ENCODE data around the gene ITK.
"Not testable (repeated sequence)": the region's sequence is repeated elsewhere in the genome, so short reads cannot be mapped to it uniquely, and the experiment has no call there.

The ITK gene

GRCh38 chr5:157161996-157162395 lies 18.6 kb upstream of the ITK start:
- DNase-seq (ENCODE audit: insufficient read length, low spot score) (no peak), FAIRE-seq (no peak)
- no peak for TF ChIP-seq POLR2A (IDR thresholded peaks at IDR 0.05; ENCODE audit: low read depth, low read length)

- no peak for FAIRE-seq
- DNase-seq (ENCODE audit: insufficient read length, low spot score): no peak
- TF ChIP-seq POLR2A (IDR thresholded peaks at IDR 0.05; ENCODE audit: low read depth, low read length): no peak
These were observed 17.6 kb upstream of the ITK start for GRCh38 chr5:157162919-157163510.

- DNase-seq (ENCODE audit: insufficient read length, low spot score): no peak
- no peak for TF ChIP-seq POLR2A (IDR thresholded peaks at IDR 0.05; ENCODE audit: low read depth, low read length)
- no peak for FAIRE-seq
These were observed 16.1 kb upstream of the ITK start for GRCh38 chr5:157164521-157164920.

- TF ChIP-seq POLR2A (IDR thresholded peaks at IDR 0.05; ENCODE audit: low read depth, low read length): no peak
- DNase-seq (ENCODE audit: insufficient read length, low spot score): no peak
- no peak for FAIRE-seq
These were observed 15.4 kb upstream of the ITK start for GRCh38 chr5:157165261-157165660.

GRCh38 chr5:157165668-157166067 lies 15.0 kb upstream of the ITK start:
- DNase-seq (ENCODE audit: insufficient read length, low spot score) (no peak), FAIRE-seq (no peak)
- no peak for TF ChIP-seq POLR2A (IDR thresholded peaks at IDR 0.05; ENCODE audit: low read depth, low read length)

GRCh38 chr5:157166214-157167213 lies 14.1 kb upstream of the ITK start, which contains the start of gene GARIN3:
Gene GARIN3 (minus strand): TSS chr5:157166264. CDS start chr5:157166168, 96 bp downstream.
- DNase-seq (ENCODE audit: insufficient read length, low spot score) (no peak), FAIRE-seq (no peak)
- no peak for TF ChIP-seq POLR2A (IDR thresholded peaks at IDR 0.05; ENCODE audit: low read depth, low read length)

GRCh38 chr5:157167214-157167621 lies 13.4 kb upstream of the ITK start:
- DNase-seq (ENCODE audit: insufficient read length, low spot score): no peak
- FAIRE-seq: no peak
- no peak for TF ChIP-seq POLR2A (IDR thresholded peaks at IDR 0.05; ENCODE audit: low read depth, low read length)

- FAIRE-seq (no peak), DNase-seq (ENCODE audit: insufficient read length, low spot score) (no peak)
- no peak for TF ChIP-seq POLR2A (IDR thresholded peaks at IDR 0.05; ENCODE audit: low read depth, low read length)
These were observed 12.4 kb upstream of the ITK start for GRCh38 chr5:157168286-157168685.

- no peak for FAIRE-seq
- TF ChIP-seq POLR2A (IDR thresholded peaks at IDR 0.05; ENCODE audit: low read depth, low read length): no peak
- DNase-seq (ENCODE audit: insufficient read length, low spot score): no peak
These were observed 8.2 kb upstream of the ITK start for GRCh38 chr5:157172403-157172802.

- FAIRE-seq (no peak), DNase-seq (ENCODE audit: insufficient read length, low spot score) (no peak)
- no peak for TF ChIP-seq POLR2A (IDR thresholded peaks at IDR 0.05; ENCODE audit: low read depth, low read length)
These were observed 5.5 kb upstream of the ITK start for GRCh38 chr5:157175071-157175612.

GRCh38 chr5:157177953-157178352 lies 2.7 kb upstream of the ITK start:
- DNase-seq (ENCODE audit: insufficient read length, low spot score): no peak
- FAIRE-seq: no peak
- no peak for TF ChIP-seq POLR2A (IDR thresholded peaks at IDR 0.05; ENCODE audit: low read depth, low read length)

- no peak for DNase-seq (ENCODE audit: insufficient read length, low spot score)
- no peak for FAIRE-seq
- TF ChIP-seq POLR2A (IDR thresholded peaks at IDR 0.05; ENCODE audit: low read depth, low read length): no peak
These were observed 1.7 kb upstream of the ITK start for GRCh38 chr5:157178966-157179365.

GRCh38 chr5:157182143-157182757 lies 1.6 kb downstream of the ITK start:
- FAIRE-seq (no peak), DNase-seq (ENCODE audit: insufficient read length, low spot score) (no peak)
- TF ChIP-seq POLR2A (IDR thresholded peaks at IDR 0.05; ENCODE audit: low read depth, low read length): no peak

GRCh38 chr5:157184117-157184670 lies 3.6 kb downstream of the ITK start:
- FAIRE-seq (no peak), DNase-seq (ENCODE audit: insufficient read length, low spot score) (no peak)
- no peak for TF ChIP-seq POLR2A (IDR thresholded peaks at IDR 0.05; ENCODE audit: low read depth, low read length)

GRCh38 chr5:157185122-157185521 lies 4.5 kb downstream of the ITK start:
- FAIRE-seq; DNase-seq (ENCODE audit: insufficient read length, low spot score): not testable (repeated sequence)
